Measurements from ENCODE around the gene TEX22. TPM values are rescaled to one million over a fixed set of nuclear protein-coding genes. Genes with fewer than 3 reads are reported as not detected.

The TEX22 gene
- total RNA-seq, 4 donors from 2014 or later, result 1.1 to 3.8 TPM; not detected in 2

DNA sequence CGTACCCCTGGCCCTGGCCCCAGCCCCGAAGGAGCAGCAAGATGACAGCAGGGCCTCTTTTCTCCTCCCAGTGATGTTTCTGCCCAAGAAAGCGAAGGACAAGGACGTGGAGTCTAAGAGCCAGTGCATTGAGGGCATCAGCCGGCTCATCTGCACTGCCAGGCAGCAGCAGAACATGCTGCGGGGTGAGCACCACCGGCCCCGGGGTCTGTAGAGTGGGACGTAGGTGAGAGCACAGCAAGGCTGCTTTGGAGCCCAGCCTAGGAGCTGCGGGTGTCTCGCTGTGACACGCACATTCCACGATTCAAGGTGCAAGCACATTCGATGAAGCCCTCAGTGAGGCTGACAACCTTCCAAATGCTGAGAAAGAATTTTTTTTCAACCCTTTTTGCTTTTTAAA, 5.2 kb upstream of the TEX22 start:
- Histone ChIP-seq H3K36me3 (no peaks in the 10 kb centered on the region), H3K4me3 (no peak overlapping the region), H3K9me3 (no peaks in the 10 kb centered on the region), H3K4me1 (peaks cover 0 to 5% of the 10 kb centered on the region in 2 donors), H3K27ac (no peak overlapping the region), H3K27me3 (no peaks in the 10 kb centered on the region)
- TF ChIP-seq POLR2A (IDR thresholded peaks at IDR 0.05), result no peak
- TF ChIP-seq, protein P1, sequence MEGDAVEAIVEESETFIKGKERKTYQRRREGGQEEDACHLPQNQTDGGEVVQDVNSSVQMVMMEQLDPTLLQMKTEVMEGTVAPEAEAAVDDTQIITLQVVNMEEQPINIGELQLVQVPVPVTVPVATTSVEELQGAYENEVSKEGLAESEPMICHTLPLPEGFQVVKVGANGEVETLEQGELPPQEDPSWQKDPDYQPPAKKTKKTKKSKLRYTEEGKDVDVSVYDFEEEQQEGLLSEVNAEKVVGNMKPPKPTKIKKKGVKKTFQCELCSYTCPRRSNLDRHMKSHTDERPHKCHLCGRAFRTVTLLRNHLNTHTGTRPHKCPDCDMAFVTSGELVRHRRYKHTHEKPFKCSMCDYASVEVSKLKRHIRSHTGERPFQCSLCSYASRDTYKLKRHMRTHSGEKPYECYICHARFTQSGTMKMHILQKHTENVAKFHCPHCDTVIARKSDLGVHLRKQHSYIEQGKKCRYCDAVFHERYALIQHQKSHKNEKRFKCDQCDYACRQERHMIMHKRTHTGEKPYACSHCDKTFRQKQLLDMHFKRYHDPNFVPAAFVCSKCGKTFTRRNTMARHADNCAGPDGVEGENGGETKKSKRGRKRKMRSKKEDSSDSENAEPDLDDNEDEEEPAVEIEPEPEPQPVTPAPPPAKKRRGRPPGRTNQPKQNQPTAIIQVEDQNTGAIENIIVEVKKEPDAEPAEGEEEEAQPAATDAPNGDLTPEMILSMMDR (IDR thresholded peaks at IDR 0.05), result no peak
- intact Hi-C loops (cut with DNase I; ENCODE audit: low total_unique reads), result no loop called here
- DNase-seq, result no peak

DNA sequence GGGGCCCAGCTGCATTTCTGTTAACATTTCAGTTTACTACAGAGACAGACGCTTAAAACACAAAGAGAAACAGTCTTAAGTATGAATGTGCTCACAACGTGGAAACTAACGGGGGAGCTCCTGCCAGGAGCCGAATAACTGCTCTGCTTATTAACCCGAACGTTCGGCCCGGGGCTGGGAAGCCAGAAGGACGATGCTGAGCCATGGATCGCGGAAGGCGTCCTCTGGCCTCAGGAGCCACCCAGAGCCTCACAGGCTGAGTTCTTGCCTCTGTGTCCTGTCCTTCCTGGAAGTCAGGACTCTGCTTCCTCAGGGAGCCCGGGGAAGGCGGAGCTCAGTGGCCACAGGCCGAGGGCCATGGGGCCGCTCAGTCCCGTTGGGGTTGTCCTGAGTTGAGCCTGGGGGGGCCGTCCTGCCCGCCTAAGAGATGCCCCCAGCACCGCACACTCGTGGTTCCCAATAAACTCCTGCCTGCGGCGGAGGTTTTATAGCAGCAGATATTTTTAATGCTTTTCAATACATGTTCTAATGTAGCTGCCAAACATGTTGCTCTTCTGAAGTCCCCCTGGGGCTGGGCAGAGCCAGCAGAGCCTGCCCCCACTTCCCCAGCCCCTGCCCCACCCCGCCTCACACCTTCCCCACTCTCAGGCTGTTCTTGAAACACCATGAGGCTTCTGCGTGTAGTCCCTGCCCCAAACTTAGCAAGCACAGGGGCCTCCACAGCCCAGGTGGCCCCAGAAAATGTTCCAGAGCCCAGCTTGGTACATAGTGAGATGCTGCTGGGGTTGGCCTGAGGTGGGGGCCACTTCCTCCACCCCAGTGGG, 3.4 kb upstream of the TEX22 start:
- Histone ChIP-seq H3K27me3 (no peaks in the 10 kb centered on the region), H3K9me3 (no peaks in the 10 kb centered on the region), H3K27ac (no peak overlapping the region), H3K4me3 (no peak overlapping the region), H3K4me1 (peaks cover 0 to 5% of the 10 kb centered on the region in 2 donors), H3K36me3 (no peaks in the 10 kb centered on the region)
- no peak for TF ChIP-seq POLR2A (IDR thresholded peaks at IDR 0.05)
- TF ChIP-seq, protein P1 (IDR thresholded peaks at IDR 0.05), result no peak
- no peak for DNase-seq
- intact Hi-C loops (cut with DNase I; ENCODE audit: low total_unique reads), result no loop called here

DNA sequence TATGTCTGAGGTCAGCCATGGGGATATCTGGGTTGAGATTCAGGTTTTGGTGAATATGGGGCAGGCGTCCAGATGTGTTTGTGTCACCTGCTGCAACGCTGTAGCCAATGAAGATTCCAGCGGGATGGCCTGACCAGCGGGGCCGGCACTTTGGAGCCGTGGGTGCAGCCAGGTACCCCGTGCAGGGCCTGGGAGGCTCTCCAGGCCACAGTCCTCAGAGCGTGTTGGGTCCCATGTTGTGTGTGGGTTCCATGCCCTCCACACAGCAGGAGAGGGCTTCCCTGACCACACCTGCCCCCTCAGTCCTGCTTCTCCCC, 2.8 kb upstream of the TEX22 start:
- Histone ChIP-seq H3K36me3 (no peaks in the 10 kb centered on the region), H3K27me3 (no peaks in the 10 kb centered on the region), H3K27ac (no peak overlapping the region), H3K4me1 (peaks cover 0 to 5% of the 10 kb centered on the region in 2 donors), H3K4me3 (no peak overlapping the region), H3K9me3 (no peaks in the 10 kb centered on the region)
- no peak for TF ChIP-seq POLR2A (IDR thresholded peaks at IDR 0.05)
- TF ChIP-seq, protein P1 (IDR thresholded peaks at IDR 0.05), result no peak
- DNase-seq, result no peak
- intact Hi-C loops (cut with DNase I; ENCODE audit: low total_unique reads), result no loop called here

DNA sequence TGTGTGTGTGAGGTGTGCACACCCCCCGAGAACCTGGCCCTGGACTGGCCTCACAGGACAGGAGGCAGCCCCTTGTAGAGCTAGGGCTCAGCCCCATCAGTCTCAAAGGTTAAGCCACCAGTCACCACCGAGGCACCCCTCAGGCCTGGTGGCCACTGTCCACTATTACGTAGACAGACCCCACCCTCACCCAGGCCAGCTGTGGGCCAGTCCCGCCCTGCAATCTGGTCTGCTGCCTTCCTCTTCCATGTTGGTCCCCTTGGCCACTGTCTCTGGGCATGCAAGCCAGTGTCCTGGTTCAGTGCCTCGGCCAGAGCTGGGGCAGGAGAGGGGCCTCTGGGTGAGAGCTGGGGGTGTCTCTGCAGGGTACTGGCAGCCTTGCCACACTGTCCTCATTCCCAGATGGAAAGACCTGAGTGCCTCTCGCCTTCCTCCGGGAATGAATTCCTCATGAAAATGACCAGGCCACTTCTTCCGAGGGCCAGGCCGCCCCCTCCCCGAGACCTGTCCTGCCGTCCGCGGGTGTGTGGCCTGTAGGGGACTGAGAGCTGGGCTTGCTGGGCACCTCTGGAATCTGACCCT, 897 bp upstream of the TEX22 start:
- Histone ChIP-seq H3K4me3 (peak overlapping the region; percentile 79 to 88), H3K4me1 (peaks cover 0 to 5% of the 10 kb centered on the region in 2 donors), H3K36me3 (no peaks in the 10 kb centered on the region), H3K27me3 (no peaks in the 10 kb centered on the region), H3K27ac (peak overlapping the region; percentile 85 to 86), H3K9me3 (no peaks in the 10 kb centered on the region)
- intact Hi-C loops (cut with DNase I; ENCODE audit: low total_unique reads), result no loop called here
- DNase-seq, result no peak
- TF ChIP-seq POLR2A (IDR thresholded peaks at IDR 0.05), result no peak
- TF ChIP-seq, protein P1 (IDR thresholded peaks at IDR 0.05), result no peak

DNA sequence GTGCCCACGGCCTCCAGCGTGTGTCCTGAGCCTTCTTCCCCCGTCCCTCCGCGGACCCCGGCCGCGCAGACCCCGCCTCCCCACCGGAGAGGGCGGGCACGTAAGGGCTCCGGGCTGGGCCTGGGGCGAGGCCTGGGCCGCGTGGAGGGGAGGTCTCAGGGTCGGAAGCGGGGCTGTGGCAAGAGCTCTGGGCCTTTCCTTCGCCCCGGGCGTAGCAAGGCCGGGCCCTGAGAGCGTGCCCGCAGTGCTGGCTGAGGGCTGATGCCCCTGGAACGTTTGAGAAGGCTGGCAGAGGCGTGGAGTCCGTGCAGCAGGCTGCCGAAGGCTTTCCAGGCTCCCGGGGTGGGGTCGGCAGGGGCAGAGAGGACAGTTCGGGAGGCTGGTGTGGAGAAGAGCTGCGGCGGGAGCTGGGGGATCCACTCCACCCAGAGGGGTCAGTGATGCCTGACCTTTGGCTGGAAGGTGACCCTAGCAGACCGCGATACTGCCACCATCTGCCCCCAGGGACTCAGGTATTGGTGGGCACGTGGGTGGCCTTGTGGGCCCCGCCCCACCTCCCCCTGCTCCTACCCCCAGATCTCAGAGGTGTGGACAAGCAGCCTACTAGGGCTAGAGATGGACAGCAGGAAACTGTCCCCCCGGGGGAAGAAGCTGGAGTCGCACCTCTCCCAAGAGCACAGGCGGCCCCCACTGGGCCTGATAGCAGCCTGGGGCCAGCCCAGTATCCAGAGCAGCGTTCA, 558 bp downstream of the TEX22 start:
- Histone ChIP-seq H3K27ac (peak overlapping the region; percentile 85 to 86), H3K9me3 (no peaks in the 10 kb centered on the region), H3K27me3 (no peaks in the 10 kb centered on the region), H3K4me3 (peak overlapping the region; percentile 79 to 88), H3K4me1 (peaks cover 0 to 5% of the 10 kb centered on the region in 2 donors), H3K36me3 (no peaks in the 10 kb centered on the region)
- DNase-seq, result no peak
- TF ChIP-seq POLR2A (IDR thresholded peaks at IDR 0.05), result no peak
- TF ChIP-seq, protein P1 (IDR thresholded peaks at IDR 0.05), result no peak
- intact Hi-C loops (cut with DNase I; ENCODE audit: low total_unique reads), result no loop called here
